SK-N-SH (cell line): ENCODE data around the gene PRMT7. TPM values are rescaled to one million over a fixed set of nuclear protein-coding genes. Genes with fewer than 3 reads are reported as not detected.

Experiments used
- CTCF ChIA-PET: fragments of 300-600, 350-600 bp; formaldehyde crosslinking; extraction: SDS; loops from one replicate; lab custom pipeline; 2021; lab: Yijun Ruan, JAX
- POLR2A ChIA-PET: fragments of 350-600 bp; sonication (Branson Sonifier 250); formaldehyde crosslinking; extraction: SDS; loops from one replicate; lab custom pipeline; 2020; ENCODE audit warnings: antibody characterized with exemption, inconsistent platforms; lab: Yijun Ruan, JAX
- DNase-seq: peaks from one replicate; pipeline ENCODE4 v3.0.0; 2012
- H2AFZ ChIP-seq: fragments of 200-600 bp; sonication (generic); 2 replicates; pipeline ENCODE4 v1.8.1; 2016; ENCODE audit warnings: antibody characterized with exemption, mild to moderate bottlenecking, low read depth
- H3F3A ChIP-seq: fragments of 200-600 bp; sonication (generic); replicated peaks from 2 replicates; pipeline ENCODE3; 2016; ENCODE audit warnings: antibody characterized with exemption, mild to moderate bottlenecking; ENCODE audit not compliant: insufficient read depth
- H3K27ac ChIP-seq, 2 experiments: fragments of 200-500 bp in 1 of 2; fragments of 200-600 bp in 1 of 2; sonication (Bioruptor generic) in 1 of 2; sonication (generic), shearing (Covaris generic) in 1 of 2; 2 replicates each; pipeline versions ENCODE4 v1.5.1 to v1.6.1; 2014 to 2016; ENCODE audit warnings: low read depth in 2 of 2, inconsistent platforms in 1 of 2, low read length in 1 of 2, mild to moderate bottlenecking in 1 of 2, mixed read lengths in 1 of 2
- H3K27me3 ChIP-seq: fragments of 200-600 bp; sonication (generic), shearing (Covaris generic); 2 replicates; pipeline ENCODE4 v1.6.1; 2016; ENCODE audit warnings: mixed run types; ENCODE audit not compliant: insufficient read depth
- H3K36me3 ChIP-seq, 2 experiments: fragments of 200-500 bp in 1 of 2; fragments of 200-600 bp in 1 of 2; sonication (Bioruptor generic) in 1 of 2; sonication (generic) in 1 of 2; replicated peaks in 1 of 2; 2 replicates each; pipeline versions ENCODE3 to v1.5.1; 2014 to 2016; ENCODE audit warnings: low read length in 1 of 2, mild to moderate bottlenecking in 1 of 2; ENCODE audit not compliant: insufficient read depth in 2 of 2, control insufficient read depth in 1 of 2
- H3K4me1 ChIP-seq, 2 experiments: fragments of 200-500 bp in 1 of 2; fragments of 200-600 bp in 1 of 2; sonication (Bioruptor generic) in 1 of 2; sonication (generic), shearing (Covaris generic) in 1 of 2; 2 replicates each; pipeline versions ENCODE4 v1.5.1 to v1.6.1; 2014 to 2016; ENCODE audit warnings: low read depth in 1 of 2, low read length in 1 of 2, mixed run types in 1 of 2; ENCODE audit not compliant: insufficient read depth in 2 of 2, control insufficient read depth in 1 of 2
- H3K4me2 ChIP-seq: fragments of 200-600 bp; sonication (generic), shearing (Covaris generic); 2 replicates; pipeline ENCODE4 v1.6.1; 2017; ENCODE audit warnings: mixed run types
- H3K4me3 ChIP-seq, 2 experiments: fragments of 200-500 bp in 1 of 2; fragments of 200-600 bp in 1 of 2; sonication (Bioruptor generic) in 1 of 2; sonication (generic), shearing (Covaris generic) in 1 of 2; 2 replicates each; pipeline versions ENCODE4 v1.5.1 to v1.8.1; 2014 to 2016; ENCODE audit warnings: low read depth in 2 of 2, inconsistent platforms in 1 of 2, low read length in 1 of 2, mild to moderate bottlenecking in 1 of 2, mixed read lengths in 1 of 2, moderate library complexity in 1 of 2
- H3K79me2 ChIP-seq: fragments of 200-600 bp; sonication (generic); 2 replicates; pipeline ENCODE4 v1.8.1; 2017; ENCODE audit warnings: mild to moderate bottlenecking; ENCODE audit not compliant: insufficient read depth
- H3K9ac ChIP-seq: fragments of 200-600 bp; sonication (generic); 2 replicates; pipeline ENCODE4 v1.6.1; 2017; ENCODE audit warnings: mixed run types
- H3K9me2 ChIP-seq: fragments of 200-600 bp; sonication (generic); 2 replicates; pipeline ENCODE4 v1.6.1; 2017; ENCODE audit warnings: mixed run types
- H3K9me3 ChIP-seq: fragments of 200-600 bp; sonication (generic); 2 replicates; pipeline ENCODE4 v1.6.1; 2017; ENCODE audit warnings: mixed run types, mild to moderate bottlenecking, moderate library complexity
- H4K20me1 ChIP-seq: fragments of 200-600 bp; sonication (generic); 2 replicates; pipeline ENCODE4 v1.6.1; 2017; ENCODE audit warnings: mild to moderate bottlenecking, mixed run types; ENCODE audit not compliant: insufficient read depth
- CHD2 ChIP-seq: fragments of 150-350 bp; IDR thresholded peaks from 2 replicates; pipeline ENCODE4 v1.6.1; 2018; ENCODE audit warnings: low read length; ENCODE audit not compliant: partially characterized antibody
- CTCF ChIP-seq: fragments of 200-600 bp; sonication (generic); IDR thresholded peaks from 2 replicates; pipeline ENCODE4 v1.6.1; 2017; ENCODE audit warnings: antibody characterized with exemption, mild to moderate bottlenecking, moderate library complexity
- ELF1 ChIP-seq: IDR thresholded peaks from 2 replicates; pipeline ENCODE4 v1.4.0; 2012
- FOSL2 ChIP-seq: IDR thresholded peaks from 2 replicates; pipeline ENCODE4 v1.4.0; 2012; ENCODE audit warnings: low read depth, mild to moderate bottlenecking, moderate library complexity, borderline replicate concordance
- FOXJ3 ChIP-seq: sonication (generic); formaldehyde crosslinking; IDR thresholded peaks from 2 replicates; pipeline ENCODE4 v1.5.1; 2020; ENCODE audit warnings: mild to moderate bottlenecking, missing genetic modification reagents
- JUND ChIP-seq: IDR thresholded peaks from 2 replicates; pipeline ENCODE4 v1.4.0; 2012
- MAX ChIP-seq: IDR thresholded peaks from 2 replicates; pipeline ENCODE4 v1.4.0; 2012; ENCODE audit warnings: low read depth
- MXI1 ChIP-seq: IDR thresholded peaks from 2 replicates; pipeline ENCODE4 v1.6.1; 2012; ENCODE audit warnings: mild to moderate bottlenecking, low read depth, low read length, improper control_type of control experiment
- NFIC ChIP-seq: IDR thresholded peaks from 2 replicates; pipeline ENCODE4 v1.4.0; 2012; ENCODE audit warnings: borderline replicate concordance
- REST ChIP-seq: IDR thresholded peaks from 2 replicates; pipeline ENCODE4 v1.6.1; 2012; ENCODE audit warnings: mild to moderate bottlenecking, low read depth, low read length, moderate library complexity
- RFX5 ChIP-seq: IDR thresholded peaks from 2 replicates; pipeline ENCODE4 v1.6.1; 2012; ENCODE audit warnings: mild to moderate bottlenecking, improper control_type of control experiment, low read length
- RXRA ChIP-seq: IDR thresholded peaks from 2 replicates; pipeline ENCODE4 v1.4.0; 2012; ENCODE audit warnings: low read depth, mild to moderate bottlenecking, borderline replicate concordance
- TCF12 ChIP-seq: IDR thresholded peaks from 2 replicates; pipeline ENCODE4 v1.4.0; 2012
- TEAD4 ChIP-seq: IDR thresholded peaks from 2 replicates; pipeline ENCODE4 v1.4.0; 2012; ENCODE audit warnings: mild to moderate bottlenecking, borderline replicate concordance; ENCODE audit not compliant: insufficient read depth
- WGBS: methylation state at CpG from one replicate; pipeline ENCODE4 v1.1.6; 2017; ENCODE audit warnings: low lambda C conversion rate; 5-methylcytosine and 5-hydroxymethylcytosine counted together
- polyA plus RNA-seq, 3 experiments: library from polyadenylated mRNA; depleted of rRNA; stranded (reverse); fragments of >200 nt; gene quantifications; 2 replicates each; pipeline ENCODE4 v1.2.3, GENCODE V29; 2012

Gene PRMT7
- polyA plus RNA-seq, 1 of the 3 experiments (the other 2 are of a cell fraction) = 46.0 TPM

- TF ChIP-seq CHD2 = no peak
- TF ChIP-seq JUND = no peak
- TF ChIP-seq CTCF = no peak
- no peak for TF ChIP-seq MXI1
- no peak for TF ChIP-seq TCF12
- TF ChIP-seq FOXJ3 = no peak
- TF ChIP-seq RXRA = no peak
- no peak for TF ChIP-seq ELF1
- TF ChIP-seq MAX = no peak
- TF ChIP-seq TEAD4 = no peak
- Histone ChIP-seq H3F3A (no peaks in the 10 kb centered on the region), H3K4me2 (no peak overlapping the region), H3K36me3 (peaks cover 7 to 10% of the 10 kb centered on the region in 2 experiments), H3K4me1 (no peaks in the 10 kb centered on the region), H3K79me2 (peaks cover 34% of the 10 kb centered on the region; the same call in 1 of the 2 replicates), H3K9ac (no peak overlapping the region), H3K9me2 (no peaks in the 10 kb centered on the region), H3K4me3 (no peak overlapping the region), H3K9me3 (no peaks in the 10 kb centered on the region), H3K27ac (no peak overlapping the region), H4K20me1 (peaks cover 9% of the 10 kb centered on the region; the same call in 1 of the 2 replicates), H2AFZ (no peak overlapping the region), H3K27me3 (no peaks in the 10 kb centered on the region)
- POLR2A ChIA-PET = interaction anchor here (0.7 kb wide), 1 partner anchor 89 kb away, joined by 3 read pairs; no protein-coding TSS in a partner anchor
- DNase-seq = no peak
- CTCF ChIA-PET = interaction anchor here (1.0 to 10.4 kb wide), 4 partner anchors 11 to 467 kb away, joined by 3 to 80 read pairs (median 5); partner anchors contain the start of genes PRMT7, SLC7A6 and SLC7A6OS
- 88% methylated on average over 5 of the region's 5 CpGs for WGBS
Observed at GRCh38 chr16:68283346-68283745, 27.5 kb upstream of the PRMT7 start.

- no peak for DNase-seq
- Histone ChIP-seq H3K4me1 (no peaks in the 10 kb centered on the region), H3K4me2 (no peak overlapping the region), H3K4me3 (no peak overlapping the region), H4K20me1 (peaks cover 9% of the 10 kb centered on the region; the same call in 1 of the 2 replicates), H3F3A (no peaks in the 10 kb centered on the region), H3K27me3 (no peaks in the 10 kb centered on the region), H3K9me3 (no peaks in the 10 kb centered on the region), H3K9me2 (no peaks in the 10 kb centered on the region), H2AFZ (no peak overlapping the region), H3K79me2 (peaks cover 29% of the 10 kb centered on the region; the same call in 1 of the 2 replicates), H3K9ac (no peak overlapping the region), H3K27ac (no peak overlapping the region), H3K36me3 (peaks cover 7 to 9% of the 10 kb centered on the region in 2 experiments)
- ChIA-PET CTCF (interaction anchor here (1.0 to 10.4 kb wide), 4 partner anchors 11 to 467 kb away, joined by 3 to 80 read pairs (median 5); partner anchors contain the start of genes PRMT7, SLC7A6 and SLC7A6OS), POLR2A (no interaction called here)
- WGBS = 97% methylated on average over 9 of the region's 9 CpGs
- TF ChIP-seq CHD2 (no peak), MXI1 (no peak), FOSL2 (no peak), NFIC (no peak), TCF12 (no peak), REST (no peak), MAX (no peak), RFX5 (no peak)
Observed at GRCh38 chr16:68283801-68284598, 26.8 kb upstream of the PRMT7 start.
